OCI-LY7 (cell line): ENCODE measurements around the gene SPOCK1. TPM values are rescaled to one million over a fixed set of nuclear protein-coding genes. Genes with fewer than 3 reads are reported as not detected.

ENCODE experiments used
- BruUV-seq: library from RNA; stranded (reverse); fragments of 400-500 nt; replicated peaks from 2 replicates; lab custom pipeline; 2021; lab: Mats Ljungman, UMichigan
- CTCF ChIA-PET: fragments of 300-600 bp; sonication (Branson Sonifier 250); formaldehyde crosslinking; loops from one replicate; lab custom pipeline; 2022; ENCODE audit warnings: antibody characterized with exemption; ENCODE audit not compliant: unreplicated experiment; lab: Charles Lee
- POLR2A ChIA-PET: fragments of 300-600 bp; sonication (Branson Sonifier 250); formaldehyde crosslinking; loops from one replicate; lab custom pipeline; 2022; ENCODE audit warnings: antibody characterized with exemption; lab: Charles Lee
- DNase-seq: peaks from one replicate; pipeline ENCODE4 v3.0.0-alpha.2; 2015; ENCODE audit warnings: low spot score
- H2AFZ ChIP-seq: fragments of 200-600 bp; sonication (generic), shearing (Covaris generic); 2 replicates; pipeline ENCODE4 v1.6.1; 2014; ENCODE audit warnings: mild to moderate bottlenecking, antibody characterized with exemption, low read length, moderate library complexity
- H3K27ac ChIP-seq: fragments of 200-600 bp; sonication (generic); 2 replicates; pipeline ENCODE4 v1.5.1; 2014; ENCODE audit warnings: mixed run types, low read depth, mild to moderate bottlenecking, moderate library complexity, low read length, inconsistent platforms; ENCODE audit not compliant: poor library complexity, severe bottlenecking
- H3K36me3 ChIP-seq: fragments of 200-600 bp; sonication (generic); 2 replicates; pipeline ENCODE4 v1.6.1; 2014; ENCODE audit warnings: mild to moderate bottlenecking, antibody characterized with exemption, low read length, moderate library complexity, mixed read lengths; ENCODE audit not compliant: insufficient read depth
- H3K4me1 ChIP-seq: fragments of 200-600 bp; sonication (generic); 2 replicates; pipeline ENCODE4 v1.5.1; 2014; ENCODE audit warnings: mild to moderate bottlenecking, low read length; ENCODE audit not compliant: insufficient read depth, poor library complexity, severe bottlenecking
- H3K4me2 ChIP-seq: fragments of 200-600 bp; sonication (generic); 2 replicates; pipeline ENCODE4 v1.6.1; 2014; ENCODE audit warnings: mild to moderate bottlenecking, low read length
- H3K4me3 ChIP-seq: fragments of 200-600 bp; sonication (generic); 2 replicates; pipeline ENCODE4 v1.5.1; 2014; ENCODE audit warnings: mild to moderate bottlenecking, low read depth, low read length; ENCODE audit not compliant: poor library complexity, severe bottlenecking
- H3K79me2 ChIP-seq: fragments of 200-600 bp; sonication (generic); 2 replicates; pipeline ENCODE4 v1.6.1; 2016; ENCODE audit warnings: low read depth, mild to moderate bottlenecking, low read length, moderate library complexity, mixed read lengths; ENCODE audit not compliant: insufficient read depth
- H3K9me2 ChIP-seq: fragments of 200-600 bp; sonication (generic); 2 replicates; pipeline ENCODE4 v1.6.1; 2016; ENCODE audit warnings: mild to moderate bottlenecking, low read length, mixed read lengths; ENCODE audit not compliant: insufficient read depth
- H3K9me3 ChIP-seq: fragments of 200-600 bp; sonication (generic); 2 replicates; pipeline ENCODE4 v1.6.1; 2014; ENCODE audit warnings: mild to moderate bottlenecking, mixed run types, low read length, mixed read lengths
- H4K20me1 ChIP-seq: fragments of 200-600 bp; sonication (generic); 2 replicates; pipeline ENCODE4 v1.6.1; 2014; ENCODE audit warnings: mild to moderate bottlenecking, antibody characterized with exemption, low read length, moderate library complexity, mixed read lengths; ENCODE audit not compliant: insufficient read depth
- EZH2phosphoT487 ChIP-seq: fragments of 200-600 bp; sonication (generic); IDR thresholded peaks from 2 replicates; pipeline ENCODE4 v1.6.1; 2018; ENCODE audit warnings: low read depth, borderline replicate concordance, mild to moderate bottlenecking, mixed run types, antibody characterized with exemption, low read length, moderate library complexity, mixed read lengths
- intact Hi-C: fragments of 100-400 bp; cut with micrococcal nuclease; formaldehyde crosslinking; loops from one replicate; pipeline ENCODE4 v1.10.0; 2022; ENCODE audit not compliant: unreplicated experiment
- total RNA-seq, 2 experiments: library from RNA; depleted of rRNA in 1 of 2; stranded (reverse); fragments of >200 nt in 1 of 2; shearing (Covaris generic) in 1 of 2; gene quantifications; 2 replicates each; pipeline ENCODE4 v1.2.3, GENCODE V29; 2014 to 2022
- TF ChIP-seq, protein P1 (sequence below): fragments of 200-600 bp; sonication (generic); conservative IDR thresholded peaks from 2 replicates; pipeline ENCODE4 v1.5.1; 2014; ENCODE audit warnings: mild to moderate bottlenecking, antibody characterized with exemption, low read length, moderate library complexity, mixed read lengths

Gene SPOCK1
- total RNA-seq, 2 experiments from 2014 or later = 0.29 to 1.5 TPM

- H3K4me1 ChIP-seq = no peaks in the 10 kb centered on the region
- BruUV-seq = no TSS peak
- no peaks in the 10 kb centered on the region for H3K79me2 ChIP-seq
- ChIA-PET POLR2A (interaction anchor here (1.1 kb wide), 1 partner anchor 13 kb away, joined by 3 read pairs; no protein-coding TSS in a partner anchor), CTCF (no interaction called here)
- TF ChIP-seq, protein P1, sequence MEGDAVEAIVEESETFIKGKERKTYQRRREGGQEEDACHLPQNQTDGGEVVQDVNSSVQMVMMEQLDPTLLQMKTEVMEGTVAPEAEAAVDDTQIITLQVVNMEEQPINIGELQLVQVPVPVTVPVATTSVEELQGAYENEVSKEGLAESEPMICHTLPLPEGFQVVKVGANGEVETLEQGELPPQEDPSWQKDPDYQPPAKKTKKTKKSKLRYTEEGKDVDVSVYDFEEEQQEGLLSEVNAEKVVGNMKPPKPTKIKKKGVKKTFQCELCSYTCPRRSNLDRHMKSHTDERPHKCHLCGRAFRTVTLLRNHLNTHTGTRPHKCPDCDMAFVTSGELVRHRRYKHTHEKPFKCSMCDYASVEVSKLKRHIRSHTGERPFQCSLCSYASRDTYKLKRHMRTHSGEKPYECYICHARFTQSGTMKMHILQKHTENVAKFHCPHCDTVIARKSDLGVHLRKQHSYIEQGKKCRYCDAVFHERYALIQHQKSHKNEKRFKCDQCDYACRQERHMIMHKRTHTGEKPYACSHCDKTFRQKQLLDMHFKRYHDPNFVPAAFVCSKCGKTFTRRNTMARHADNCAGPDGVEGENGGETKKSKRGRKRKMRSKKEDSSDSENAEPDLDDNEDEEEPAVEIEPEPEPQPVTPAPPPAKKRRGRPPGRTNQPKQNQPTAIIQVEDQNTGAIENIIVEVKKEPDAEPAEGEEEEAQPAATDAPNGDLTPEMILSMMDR = no peak
- no peak for TF ChIP-seq EZH2phosphoT487
- no peak overlapping the region for H3K27ac ChIP-seq
- DNase-seq = no peak
- no peak overlapping the region for H3K4me2 ChIP-seq
- H3K9me2 ChIP-seq = no peaks in the 10 kb centered on the region
- no peaks in the 10 kb centered on the region for H3K36me3 ChIP-seq
- H4K20me1 ChIP-seq = no peaks in the 10 kb centered on the region
- H3K9me3 ChIP-seq = no peaks in the 10 kb centered on the region
- no peak overlapping the region for H3K4me3 ChIP-seq
- no peak overlapping the region for H2AFZ ChIP-seq
- intact Hi-C loops = no loop called here
Observed at GRCh38 chr5:137282216-137282615, 216.9 kb downstream of the SPOCK1 start.

GRCh38 chr5:137281201-137281600 lies 217.9 kb downstream of the SPOCK1 start:
- BruUV-seq = no TSS peak
- Histone ChIP-seq H3K9me3 (no peaks in the 10 kb centered on the region), H3K4me2 (no peak overlapping the region), H2AFZ (no peak overlapping the region), H3K36me3 (no peaks in the 10 kb centered on the region), H3K4me1 (no peaks in the 10 kb centered on the region), H4K20me1 (no peaks in the 10 kb centered on the region), H3K79me2 (no peaks in the 10 kb centered on the region), H3K27ac (no peak overlapping the region), H3K4me3 (no peak overlapping the region), H3K9me2 (no peaks in the 10 kb centered on the region)
- TF ChIP-seq, protein P1 = no peak
- TF ChIP-seq EZH2phosphoT487 = no peak
- ChIA-PET POLR2A (interaction anchor here (1.1 kb wide), 1 partner anchor 12 kb away, joined by 3 read pairs; no protein-coding TSS in a partner anchor), CTCF (no interaction called here)
- no peak for DNase-seq
- intact Hi-C loops = no loop called here

DNA sequence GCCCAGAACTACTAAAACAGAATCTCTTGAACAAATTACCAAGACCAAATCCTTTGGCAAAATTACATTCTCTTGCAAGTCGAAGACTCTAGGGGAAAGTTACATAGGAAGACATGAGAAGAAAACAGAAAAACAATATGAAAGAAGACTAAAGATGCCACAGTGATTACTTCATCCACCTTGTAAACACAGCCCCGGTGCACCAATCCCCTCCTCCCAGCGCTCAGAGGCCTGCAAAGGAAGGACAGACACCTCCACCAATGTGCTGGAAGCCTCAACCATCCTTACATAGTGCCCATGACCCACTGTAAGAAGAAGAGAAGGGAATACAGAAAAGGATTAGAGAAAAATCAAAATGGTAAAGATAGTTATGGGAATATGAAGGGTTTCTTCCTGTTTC lies 218.5 kb downstream of the SPOCK1 start:
- intact Hi-C loops = no loop called here
- Histone ChIP-seq H3K4me1 (no peaks in the 10 kb centered on the region), H3K4me3 (no peak overlapping the region), H3K9me3 (no peaks in the 10 kb centered on the region), H3K9me2 (no peaks in the 10 kb centered on the region), H3K36me3 (no peaks in the 10 kb centered on the region), H3K79me2 (no peaks in the 10 kb centered on the region), H3K4me2 (no peak overlapping the region), H3K27ac (no peak overlapping the region), H2AFZ (no peak overlapping the region), H4K20me1 (no peaks in the 10 kb centered on the region)
- ChIA-PET CTCF (no interaction called here), POLR2A (no interaction called here)
- TF ChIP-seq, protein P1 = no peak
- TF ChIP-seq EZH2phosphoT487 = no peak
- BruUV-seq = no TSS peak
- DNase-seq = no peak
